ENCODE measurements around the gene RAB5B. TPM values are rescaled to one million over a fixed set of nuclear protein-coding genes. Genes with fewer than 3 reads are reported as not detected.
A peak's percentile ranks its signal among the peaks of the same experiment; 100 is the strongest.

RAB5B gene
- total RNA-seq (ENCODE audit: low replicate concordance), result 47.8 and 75.2 TPM in 2 replicates

GRCh38 chr12:55973599-55974307 lies at the start of gene RAB5B:
RAB5B (plus strand) TSS chr12:55974078; CDS start chr12:55986961, 12,883 bp downstream.
- peak; percentile 46 for TF ChIP-seq CTCF (IDR thresholded peaks at IDR 0.05; ENCODE audit: insufficient read depth, low read length)
- DNase-seq (ENCODE audit: low read depth), result peak; percentile 100
- peak within 1 kb of the TSS; percentile 92 for H3K4me3 ChIP-seq (ENCODE audit: low read depth, low read length)

- H3K4me3 ChIP-seq (ENCODE audit: low read depth, low read length), result no peak overlapping the region
- no peak for TF ChIP-seq CTCF (IDR thresholded peaks at IDR 0.05; ENCODE audit: insufficient read depth, low read length)
- no peak for DNase-seq (ENCODE audit: low read depth)
These were observed 48.5 kb upstream of the RAB5B start for GRCh38 chr12:55925371-55925770.

- no peak for DNase-seq (ENCODE audit: low read depth)
- TF ChIP-seq CTCF (IDR thresholded peaks at IDR 0.05; ENCODE audit: insufficient read depth, low read length), result no peak
- peak overlapping the region; percentile 97 for H3K4me3 ChIP-seq (ENCODE audit: low read depth, low read length)
These were observed 47.8 kb upstream of the RAB5B start for GRCh38 chr12:55925870-55926737.

DNA sequence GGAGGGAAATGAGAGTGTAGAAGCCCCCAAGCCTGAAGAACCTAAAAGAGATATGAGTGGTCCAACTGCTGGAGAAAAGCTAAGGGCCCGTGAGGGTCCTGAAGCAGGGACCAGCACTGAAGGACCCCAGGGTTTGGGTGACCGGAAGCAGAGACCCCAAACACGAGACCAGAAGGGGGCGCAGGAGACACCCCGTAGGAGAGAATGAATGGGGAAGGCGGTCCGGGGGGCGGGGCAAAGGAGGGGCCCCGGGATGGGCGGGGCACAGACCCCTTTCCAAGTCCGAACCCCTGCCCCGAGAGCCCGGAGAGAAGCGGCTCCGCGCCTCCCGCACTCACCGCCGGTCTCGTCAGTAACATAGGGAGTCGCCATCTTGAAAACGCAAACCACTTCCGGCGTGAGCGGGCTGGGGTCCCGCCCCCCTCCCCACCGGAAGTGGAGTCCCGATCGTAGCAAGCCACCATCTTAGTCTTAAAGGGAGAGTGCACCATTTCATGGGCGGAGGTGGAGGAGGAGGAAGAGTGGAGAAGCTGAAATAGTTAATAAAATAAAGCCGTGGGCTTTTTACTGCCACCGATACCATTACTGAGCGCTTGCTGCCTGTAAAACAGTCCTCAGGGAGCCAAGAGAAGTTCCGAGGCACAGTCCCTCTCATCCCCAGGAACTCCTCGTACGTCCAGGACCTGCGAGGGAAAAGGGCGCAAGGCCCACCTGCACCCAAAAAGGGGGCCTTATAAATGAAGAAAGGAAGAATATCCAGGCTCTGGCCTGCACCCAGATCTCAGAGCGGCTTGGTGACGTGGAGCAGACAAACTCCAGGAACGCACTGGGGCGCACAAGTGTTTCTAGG lies 46.9 kb upstream of the RAB5B start:
- peak; percentile 88 for DNase-seq (ENCODE audit: low read depth)
- TF ChIP-seq CTCF (IDR thresholded peaks at IDR 0.05; ENCODE audit: insufficient read depth, low read length), result peak; percentile 80
- peak overlapping the region; percentile 97 for H3K4me3 ChIP-seq (ENCODE audit: low read depth, low read length)

DNA sequence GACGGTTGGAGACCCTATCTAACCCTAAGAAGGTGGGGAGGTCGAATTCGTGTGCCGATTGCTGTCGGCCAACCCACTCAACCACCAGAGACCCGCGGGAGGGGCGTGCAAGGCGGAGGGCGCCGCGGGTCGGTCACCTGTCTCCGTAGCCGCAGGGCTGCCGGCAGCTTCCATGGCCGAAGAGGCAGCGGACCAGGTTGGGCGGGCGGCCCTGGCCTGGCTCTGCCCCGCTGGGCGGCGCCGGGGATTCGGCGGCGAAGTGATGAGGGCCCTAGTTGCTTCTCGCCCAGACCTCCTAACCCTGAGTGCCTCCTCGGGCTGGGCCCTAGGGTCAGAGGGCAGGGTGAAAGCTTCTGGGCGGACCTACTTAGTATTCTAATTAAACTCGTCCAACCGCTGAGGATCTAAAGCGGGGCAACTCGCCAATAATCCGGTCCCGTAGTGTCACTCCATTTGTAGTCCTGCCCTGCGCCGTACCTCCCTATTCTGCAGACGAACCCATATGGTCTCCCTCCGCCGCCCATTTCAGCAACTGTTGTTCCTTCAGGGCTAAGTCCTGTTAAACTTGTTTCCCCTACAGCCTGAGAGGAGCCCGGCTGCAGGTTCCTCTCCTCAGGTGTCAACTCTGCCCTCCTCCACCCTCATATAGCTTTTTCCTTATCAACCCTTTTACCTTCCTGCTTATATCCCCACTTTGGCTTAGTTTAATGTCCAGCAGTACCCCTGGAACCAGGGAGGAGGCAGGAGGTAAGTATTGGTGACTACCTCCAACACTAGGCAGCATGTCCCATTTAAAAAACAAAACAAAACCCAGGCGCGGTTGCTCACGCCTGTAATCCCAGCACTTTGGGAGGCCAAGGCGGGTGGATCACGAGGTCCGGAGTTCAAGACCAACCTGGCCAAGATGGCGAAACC lies 46.0 kb upstream of the RAB5B start, which contains the start of gene PYM1:
Gene PYM1, minus strand, starts transcription at position 307 of the 915 bp plus-strand sequence. Its CDS starts 133 bp downstream, at position 174.
- peak; percentile 67 for DNase-seq (ENCODE audit: low read depth)
- TF ChIP-seq CTCF (IDR thresholded peaks at IDR 0.05; ENCODE audit: insufficient read depth, low read length), result no peak
- peak within 1 kb of the TSS; percentile 97 for H3K4me3 ChIP-seq (ENCODE audit: low read depth, low read length)
